Upper lobe of left lung (tissue), 4 donors: ENCODE measurements around the gene TXN2.

Experiments used
- POLR2A ChIP-seq, 4 donors: fragments of 450-650 bp; IDR thresholded peaks; one replicate each; pipeline ENCODE4 v1.5.1; 2016 to 2017; ENCODE audit warnings: antibody characterized with exemption in 4 of 4, mild to moderate bottlenecking in 2 of 4
- TF ChIP-seq, protein P1 (sequence below), 6 experiments: fragments of 450-650 bp in 4 of 6; fragments of 200-600 bp in 2 of 6; sonication (generic) in 2 of 6; IDR thresholded peaks; one replicate each; pipeline ENCODE4 v1.5.1; 2016 to 2019; ENCODE audit warnings: antibody characterized with exemption in 6 of 6

GRCh38 chr22:36440429-36441002, 40.9 kb downstream of the TXN2 start:
- no peak for TF ChIP-seq POLR2A (IDR thresholded peaks at IDR 0.05)
- TF ChIP-seq, protein P1, sequence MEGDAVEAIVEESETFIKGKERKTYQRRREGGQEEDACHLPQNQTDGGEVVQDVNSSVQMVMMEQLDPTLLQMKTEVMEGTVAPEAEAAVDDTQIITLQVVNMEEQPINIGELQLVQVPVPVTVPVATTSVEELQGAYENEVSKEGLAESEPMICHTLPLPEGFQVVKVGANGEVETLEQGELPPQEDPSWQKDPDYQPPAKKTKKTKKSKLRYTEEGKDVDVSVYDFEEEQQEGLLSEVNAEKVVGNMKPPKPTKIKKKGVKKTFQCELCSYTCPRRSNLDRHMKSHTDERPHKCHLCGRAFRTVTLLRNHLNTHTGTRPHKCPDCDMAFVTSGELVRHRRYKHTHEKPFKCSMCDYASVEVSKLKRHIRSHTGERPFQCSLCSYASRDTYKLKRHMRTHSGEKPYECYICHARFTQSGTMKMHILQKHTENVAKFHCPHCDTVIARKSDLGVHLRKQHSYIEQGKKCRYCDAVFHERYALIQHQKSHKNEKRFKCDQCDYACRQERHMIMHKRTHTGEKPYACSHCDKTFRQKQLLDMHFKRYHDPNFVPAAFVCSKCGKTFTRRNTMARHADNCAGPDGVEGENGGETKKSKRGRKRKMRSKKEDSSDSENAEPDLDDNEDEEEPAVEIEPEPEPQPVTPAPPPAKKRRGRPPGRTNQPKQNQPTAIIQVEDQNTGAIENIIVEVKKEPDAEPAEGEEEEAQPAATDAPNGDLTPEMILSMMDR (IDR thresholded peaks at IDR 0.05): no peak
